Amniotic epithelial cell (primary cell): Measurements from ENCODE around the gene BANF1.

ENCODE experiments used
- DNase-seq: peaks from one replicate; pipeline ENCODE4 v3.0.0-alpha.2; 2010; ENCODE audit warnings: low read depth

The BANF1 gene

GRCh38 chr11:66039765-66040164 is 37.5 kb downstream of the BANF1 start:
- DNase-seq = no peak

- no peak for DNase-seq
Observed at GRCh38 chr11:66042227-66042995, 40.1 kb downstream of the BANF1 start.

GRCh38 chr11:66042996-66043906 is 40.9 kb downstream of the BANF1 start:
- DNase-seq = no peak

- DNase-seq = no peak
Observed at GRCh38 chr11:66044757-66045156, 42.5 kb downstream of the BANF1 start.

GRCh38 chr11:66045177-66045639 is 42.9 kb downstream of the BANF1 start:
- peak; percentile 57 for DNase-seq

- no peak for DNase-seq
Observed at GRCh38 chr11:66046901-66047300, 44.6 kb downstream of the BANF1 start.

- DNase-seq = no peak
Observed at GRCh38 chr11:66047541-66048365, 45.5 kb downstream of the BANF1 start.

- DNase-seq = no peak
Observed at GRCh38 chr11:66048547-66049323, 46.4 kb downstream of the BANF1 start, which contains the start of gene GAL3ST3. GAL3ST3 (minus strand) TSS chr11:66049161; CDS start chr11:66045415, 3,746 bp downstream.

GRCh38 chr11:66050581-66051231 is 48.4 kb downstream of the BANF1 start:
- DNase-seq = no peak

GRCh38 chr11:66051371-66051765 is 49.1 kb downstream of the BANF1 start:
- DNase-seq = no peak

GRCh38 chr11:66051766-66052663 is 49.7 kb downstream of the BANF1 start, which contains the start of gene SF3B2:
SF3B2 (plus strand) TSS chr11:66052364; CDS start chr11:66052385, 21 bp downstream.
- DNase-seq = peak; percentile 99

GRCh38 chr11:66052664-66052982 is 50.3 kb downstream of the BANF1 start:
- no peak for DNase-seq
